HG02588 (cell line): ENCODE data around the gene GPR50.

ENCODE experiments used
- ATAC-seq: cut with Tn5 transposase; IDR thresholded peaks from one replicate; pipeline ENCODE4 v1.9.1; 2021; ENCODE audit warnings: mild to moderate bottlenecking, moderate library complexity; ENCODE audit not compliant: unreplicated experiment

GPR50 gene

DNA sequence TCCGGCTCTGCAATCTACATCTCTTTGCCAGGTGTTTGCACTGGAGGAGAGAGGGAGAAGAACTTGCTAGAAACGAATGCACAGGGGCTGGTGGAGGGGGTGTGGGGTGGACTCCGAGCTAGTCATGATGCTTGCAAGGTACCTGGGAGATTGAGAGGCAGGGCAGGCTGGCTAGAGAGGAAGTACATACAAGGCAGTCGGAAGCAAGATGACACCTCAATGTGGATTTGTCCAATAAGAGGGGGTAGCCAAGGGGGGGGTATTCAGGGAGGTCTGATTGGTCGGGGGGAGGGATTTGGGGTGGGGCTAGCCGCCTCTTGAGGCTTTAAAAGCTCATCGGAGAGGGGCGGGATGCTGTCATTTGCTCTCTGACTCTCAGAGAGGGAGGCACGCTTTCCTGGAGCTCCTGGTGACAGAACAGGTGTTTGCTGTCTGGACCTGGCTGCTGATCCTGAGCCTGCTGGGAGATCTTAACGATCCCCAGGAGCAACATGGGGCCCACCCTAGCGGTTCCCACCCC lies at the start of gene GPR50:
Gene GPR50 (plus strand): TSS at position 354 of the 520 bp plus-strand sequence. CDS start 138 bp downstream, at position 492.
- ATAC-seq, result no peak

DNA sequence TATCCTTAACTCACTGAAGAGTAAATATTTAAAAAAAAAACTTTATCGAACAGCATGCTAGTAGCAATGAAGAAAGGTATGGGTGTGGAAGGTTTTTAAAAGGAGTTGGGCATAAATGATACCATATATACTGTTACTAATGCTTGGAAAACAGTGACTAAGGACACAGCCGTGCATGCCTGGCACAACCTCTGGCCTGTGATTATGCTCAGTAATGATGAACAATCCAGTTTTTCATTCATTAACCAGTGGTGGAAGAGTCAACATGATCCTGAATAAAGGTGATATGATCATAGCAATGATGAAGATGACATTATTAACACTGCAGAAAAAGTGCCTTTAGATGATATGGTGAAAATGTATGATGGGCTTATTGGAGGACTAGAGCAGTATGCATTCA lies 43.9 kb upstream of the GPR50 start:
- ATAC-seq, result no peak

DNA sequence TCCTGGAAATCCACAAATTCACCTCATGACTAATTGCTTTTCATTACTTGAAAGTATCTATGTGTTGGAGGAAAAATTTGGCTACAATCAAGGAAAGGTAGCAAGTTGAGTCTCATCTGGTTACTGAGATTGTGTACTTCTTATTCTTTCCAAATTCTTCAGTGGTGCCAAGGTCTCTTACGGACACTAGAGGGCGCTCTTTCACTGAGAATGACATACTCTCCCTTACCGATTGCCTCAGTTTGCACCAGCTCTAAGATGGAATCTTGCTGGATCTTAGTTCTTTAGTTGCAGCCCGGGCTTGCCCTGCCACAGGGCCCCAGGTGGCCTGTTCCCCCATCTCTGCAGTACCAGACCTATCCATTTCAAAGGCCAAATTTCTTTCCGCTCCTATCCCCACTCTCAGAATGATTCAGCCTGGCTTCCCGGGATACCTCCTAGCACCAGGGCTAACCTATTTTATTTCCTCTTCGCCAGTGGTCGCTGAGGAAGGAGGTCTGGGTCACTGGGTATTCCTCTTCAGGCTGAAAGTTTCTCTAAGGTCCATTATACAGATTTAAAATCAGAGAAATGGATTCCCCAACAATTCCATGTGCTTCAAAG lies 24.6 kb upstream of the GPR50 start:
- ATAC-seq, result no peak

DNA sequence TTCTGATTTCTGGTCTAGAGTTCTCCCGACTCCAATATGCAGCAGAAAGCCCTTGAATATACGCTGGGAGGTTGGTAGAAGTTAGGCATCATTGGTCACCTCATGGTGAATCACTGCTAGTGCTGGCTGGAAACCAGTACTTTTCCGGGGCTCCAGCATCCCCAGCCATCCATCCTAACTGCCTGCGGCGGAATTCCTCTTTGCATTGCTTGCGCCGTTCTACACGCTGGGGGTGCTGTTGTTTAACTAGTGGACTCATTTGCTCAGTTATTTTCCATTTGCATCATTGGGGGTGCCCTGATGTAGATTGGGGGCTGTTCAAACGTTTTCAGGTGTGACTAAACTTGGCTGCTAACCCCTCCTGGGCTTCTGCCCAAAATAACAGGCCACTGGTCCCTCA lies 23.3 kb upstream of the GPR50 start:
- no peak for ATAC-seq

DNA sequence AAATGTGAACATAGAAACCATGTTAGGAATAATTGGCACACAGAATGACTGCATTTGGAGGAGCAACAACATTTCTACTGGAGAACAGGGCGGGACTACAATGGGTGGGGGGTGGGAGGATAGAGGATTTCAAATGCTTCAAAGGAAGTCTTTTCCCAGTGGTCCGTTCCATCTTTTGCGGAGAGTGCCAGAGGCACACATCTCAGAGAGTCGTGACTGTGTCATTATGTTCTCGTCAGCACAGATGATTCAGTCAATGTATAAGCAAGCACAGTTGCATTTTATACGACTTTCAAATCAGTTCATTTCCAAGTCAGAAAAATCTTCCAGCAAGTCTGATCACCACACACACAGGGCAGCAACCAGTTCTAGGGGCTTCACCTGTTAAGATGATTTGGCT lies 22.7 kb upstream of the GPR50 start:
- ATAC-seq, result no peak

DNA sequence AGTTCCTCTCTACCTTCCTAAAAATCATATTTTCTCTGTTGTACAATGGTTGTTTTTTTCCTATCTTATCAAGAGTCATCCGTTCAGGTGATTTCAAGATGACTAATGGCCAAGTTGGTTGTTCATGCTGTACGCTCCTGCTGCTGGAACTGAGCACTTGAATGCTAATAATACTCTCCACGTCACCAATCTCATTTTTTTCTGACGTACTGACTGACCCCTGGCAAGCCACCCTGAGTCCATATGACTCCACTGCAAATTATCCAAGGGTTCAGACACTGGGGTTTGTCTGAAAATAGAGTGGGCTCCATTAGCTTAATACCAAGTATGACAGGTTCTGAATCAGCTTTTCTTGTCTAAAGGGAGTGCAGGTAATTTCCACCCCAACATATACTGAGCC lies 21.1 kb upstream of the GPR50 start:
- no peak for ATAC-seq

DNA sequence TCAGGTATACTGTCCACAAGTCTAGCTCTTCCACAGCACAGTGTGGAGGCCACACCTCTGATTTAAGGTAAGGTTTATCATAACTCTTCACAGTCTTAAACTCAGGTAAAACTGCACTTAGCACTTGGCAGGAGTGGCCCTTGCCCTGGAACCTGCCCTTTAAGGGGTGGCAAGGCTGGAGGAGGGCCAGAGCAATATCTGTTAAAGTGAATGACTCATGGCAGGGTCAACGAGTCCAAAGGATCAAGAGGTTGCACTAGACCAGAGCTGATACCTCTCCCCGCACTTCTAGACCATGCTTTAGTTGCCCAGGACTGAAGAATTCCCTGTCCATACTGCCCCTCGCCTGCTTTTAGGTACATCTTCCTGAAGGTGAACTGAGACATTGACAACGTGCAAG lies 14.7 kb upstream of the GPR50 start:
- ATAC-seq, result no peak

DNA sequence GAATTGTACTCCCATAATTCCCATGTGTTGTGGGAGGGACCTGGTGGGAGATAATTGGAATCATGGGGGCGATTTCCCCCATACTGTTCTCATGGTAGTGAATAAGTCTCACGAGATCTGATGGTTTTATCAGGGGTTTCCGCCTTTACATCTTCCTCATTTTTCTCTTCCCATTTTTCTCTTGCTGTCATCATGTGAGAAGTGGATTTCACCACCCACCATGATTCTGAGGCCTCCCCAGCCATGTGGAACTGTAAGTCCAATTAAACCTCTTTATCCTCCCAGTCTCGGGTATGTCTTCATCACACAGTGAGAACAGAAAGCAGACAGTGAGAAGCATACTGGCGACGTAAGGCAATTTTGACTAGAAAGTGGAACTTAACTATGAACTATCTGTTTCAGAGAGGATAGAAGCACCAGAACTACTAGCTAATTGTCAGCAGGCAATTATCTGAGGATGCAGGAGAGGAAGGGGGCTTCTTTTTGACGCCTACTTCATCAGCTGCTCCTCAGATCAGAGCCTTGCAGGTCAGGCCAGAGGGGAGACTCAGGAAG lies 8.5 kb upstream of the GPR50 start:
- ATAC-seq, result no peak

DNA sequence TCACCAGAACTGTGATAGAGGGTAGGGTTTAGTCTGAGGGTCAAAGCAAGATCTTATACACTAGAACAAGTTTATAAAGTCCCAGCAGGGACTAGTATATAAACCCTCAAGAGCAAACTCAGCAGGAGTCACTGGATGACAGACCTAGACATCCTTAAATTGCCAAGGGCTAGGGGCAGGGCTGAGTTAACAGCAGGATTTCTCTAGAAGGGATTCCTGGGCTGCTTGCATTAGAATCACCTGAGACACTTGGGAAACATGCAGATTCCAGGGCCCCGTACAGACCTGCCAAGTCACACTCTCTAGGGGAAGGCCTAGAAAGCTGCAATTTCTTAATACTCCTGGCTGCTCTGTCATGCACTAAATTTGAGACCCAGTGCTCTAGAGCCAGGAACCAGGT lies 6.6 kb upstream of the GPR50 start:
- ATAC-seq, result no peak

DNA sequence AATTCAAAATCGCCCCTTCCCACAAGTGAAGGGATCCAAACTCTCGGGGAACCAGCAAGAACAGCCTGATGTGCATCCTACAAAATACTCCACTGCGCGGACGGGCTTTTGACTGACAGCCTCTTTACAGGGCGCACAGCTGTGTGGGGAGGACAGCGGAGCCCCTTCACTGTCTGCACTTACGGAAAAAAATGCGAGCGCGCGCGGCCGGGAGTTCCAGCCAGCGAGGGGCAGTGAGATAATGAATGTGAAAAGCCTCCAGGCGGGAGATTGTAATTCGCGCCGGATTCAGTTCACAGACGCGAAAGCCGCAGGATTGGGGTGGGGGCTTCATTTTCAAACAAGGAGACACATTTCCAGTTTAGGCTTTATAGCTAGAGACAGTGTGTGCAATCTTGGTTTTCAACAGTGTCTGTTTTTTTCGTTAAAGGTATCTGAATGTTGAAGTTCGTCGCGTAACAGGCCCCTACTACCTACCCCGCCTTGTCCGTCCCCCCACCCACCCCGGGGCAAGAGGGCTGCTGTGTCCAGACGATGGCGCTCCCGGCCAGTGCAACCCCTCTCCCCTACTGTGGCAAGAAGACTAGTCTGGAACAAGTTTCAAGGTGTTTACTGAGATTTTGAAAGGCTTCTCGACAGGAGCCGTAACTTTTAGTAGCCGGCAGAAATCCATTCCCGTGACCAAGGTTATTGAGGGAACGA lies 1.7 kb upstream of the GPR50 start:
- no peak for ATAC-seq

DNA sequence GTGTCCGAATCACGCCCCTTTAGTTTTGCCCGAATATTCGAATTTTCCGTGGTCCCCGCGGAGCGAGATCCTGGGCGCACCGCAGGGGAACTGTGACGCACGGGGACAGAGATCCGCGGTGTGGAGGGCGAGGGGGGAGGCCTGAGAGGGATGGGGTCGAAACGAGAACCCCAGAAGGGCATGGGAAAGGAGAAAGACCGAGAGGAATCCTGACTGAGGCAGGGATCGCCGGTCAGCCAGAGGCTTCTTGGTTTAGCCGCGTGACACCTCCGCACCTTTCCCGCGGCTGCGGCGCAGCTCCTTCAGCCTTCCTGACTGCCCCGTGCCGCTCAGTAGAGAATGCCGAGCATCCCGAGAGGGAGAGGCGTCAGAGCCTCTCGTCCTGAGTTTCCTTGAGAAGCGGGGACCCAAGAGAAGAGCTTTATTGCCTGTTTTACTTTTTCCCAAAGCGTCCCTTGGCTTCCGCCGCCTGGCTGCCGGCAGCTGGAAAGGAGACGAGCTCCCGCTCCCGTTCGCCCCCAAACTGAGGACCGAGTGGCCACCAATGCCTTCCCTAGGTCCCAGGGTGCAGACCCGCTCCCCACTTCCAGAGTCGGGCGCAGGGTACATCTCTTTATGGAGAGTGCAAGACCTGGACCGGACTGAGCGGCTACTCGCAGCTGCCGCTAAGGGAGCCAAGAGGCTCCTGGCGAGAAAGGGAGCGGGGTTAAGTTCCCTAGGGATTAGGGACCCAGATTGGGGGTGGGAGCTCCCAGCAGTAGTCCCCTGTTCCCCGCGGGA lies 911 bp upstream of the GPR50 start:
- no peak for ATAC-seq

DNA sequence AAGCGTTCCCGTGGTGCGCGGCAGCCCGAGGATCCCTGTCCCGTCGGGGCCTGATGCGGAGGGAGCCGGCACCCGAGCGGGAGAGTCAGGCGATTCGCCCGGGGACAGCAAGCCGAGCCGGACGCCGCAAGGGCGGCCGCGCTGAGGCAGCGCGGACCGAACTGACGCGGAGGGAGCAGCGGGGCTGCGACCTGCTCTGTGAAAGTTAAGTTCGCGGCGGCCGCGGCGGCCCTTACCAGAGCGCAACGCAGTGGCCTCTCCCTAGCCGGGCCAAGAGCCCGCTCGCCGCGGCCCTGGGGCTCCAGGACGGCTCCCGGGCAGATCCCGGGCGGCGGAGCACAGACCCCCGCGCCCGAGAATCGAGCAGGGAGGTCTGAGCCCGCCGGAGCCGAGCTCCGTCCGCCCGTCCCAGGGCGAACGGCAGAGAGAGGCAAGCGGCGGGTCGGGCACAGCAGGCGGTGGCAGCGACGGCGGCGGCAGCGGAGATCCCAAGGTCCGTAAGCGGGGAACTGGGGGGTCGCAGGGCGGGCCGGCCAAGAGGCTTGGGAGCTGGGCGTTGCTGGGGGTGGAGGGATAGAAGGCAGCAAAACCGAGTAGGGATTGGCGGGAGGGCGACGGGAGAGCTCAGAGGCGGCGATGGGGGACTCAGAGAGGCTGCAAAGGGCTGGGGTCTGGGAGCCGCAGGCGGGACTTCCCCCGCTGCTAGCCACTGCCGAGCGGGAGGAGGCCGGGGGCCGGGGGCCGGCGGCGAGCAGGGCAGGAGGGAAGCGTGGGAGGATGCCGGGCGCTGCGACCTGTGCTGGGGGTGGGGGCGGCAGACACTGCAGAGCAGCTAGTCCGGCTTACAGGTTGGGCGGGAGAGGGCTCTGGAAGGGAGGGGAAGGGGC lies 1.0 kb downstream of the GPR50 start:
- no peak for ATAC-seq

DNA sequence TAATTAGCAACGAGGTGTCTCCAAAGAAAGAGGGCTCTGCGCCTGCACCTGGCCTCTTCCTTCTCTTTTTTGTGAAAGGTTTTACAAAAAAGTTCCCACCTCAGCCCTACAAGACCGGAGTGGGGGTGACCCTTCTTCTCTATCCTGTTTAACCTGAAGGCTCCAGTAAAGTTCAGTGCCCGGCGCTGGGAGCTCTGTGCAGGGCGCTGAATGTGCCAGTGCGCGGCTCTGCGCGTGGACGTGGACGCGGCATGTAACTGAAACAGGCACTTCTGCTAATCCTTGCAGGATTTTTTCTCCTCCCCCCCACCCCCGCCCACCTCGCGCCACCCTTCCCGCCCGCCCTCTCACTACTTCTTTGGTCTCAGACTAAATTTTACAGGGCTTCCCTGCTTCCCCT lies 2.4 kb downstream of the GPR50 start:
- ATAC-seq, result no peak

DNA sequence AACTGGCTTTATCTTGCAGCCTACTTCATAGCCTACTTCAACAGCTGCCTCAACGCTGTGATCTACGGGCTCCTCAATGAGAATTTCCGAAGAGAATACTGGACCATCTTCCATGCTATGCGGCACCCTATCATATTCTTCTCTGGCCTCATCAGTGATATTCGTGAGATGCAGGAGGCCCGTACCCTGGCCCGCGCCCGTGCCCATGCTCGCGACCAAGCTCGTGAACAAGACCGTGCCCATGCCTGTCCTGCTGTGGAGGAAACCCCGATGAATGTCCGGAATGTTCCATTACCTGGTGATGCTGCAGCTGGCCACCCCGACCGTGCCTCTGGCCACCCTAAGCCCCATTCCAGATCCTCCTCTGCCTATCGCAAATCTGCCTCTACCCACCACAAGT lies 4.0 kb downstream of the GPR50 start:
- no peak for ATAC-seq

DNA sequence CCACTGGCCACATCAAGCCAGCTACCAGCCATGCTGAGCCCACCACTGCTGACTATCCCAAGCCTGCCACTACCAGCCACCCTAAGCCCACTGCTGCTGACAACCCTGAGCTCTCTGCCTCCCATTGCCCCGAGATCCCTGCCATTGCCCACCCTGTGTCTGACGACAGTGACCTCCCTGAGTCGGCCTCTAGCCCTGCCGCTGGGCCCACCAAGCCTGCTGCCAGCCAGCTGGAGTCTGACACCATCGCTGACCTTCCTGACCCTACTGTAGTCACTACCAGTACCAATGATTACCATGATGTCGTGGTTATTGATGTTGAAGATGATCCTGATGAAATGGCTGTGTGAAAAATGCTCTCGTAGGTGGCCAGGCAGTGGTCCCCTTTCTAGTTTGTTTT lies 4.7 kb downstream of the GPR50 start:
- ATAC-seq, result no peak

DNA sequence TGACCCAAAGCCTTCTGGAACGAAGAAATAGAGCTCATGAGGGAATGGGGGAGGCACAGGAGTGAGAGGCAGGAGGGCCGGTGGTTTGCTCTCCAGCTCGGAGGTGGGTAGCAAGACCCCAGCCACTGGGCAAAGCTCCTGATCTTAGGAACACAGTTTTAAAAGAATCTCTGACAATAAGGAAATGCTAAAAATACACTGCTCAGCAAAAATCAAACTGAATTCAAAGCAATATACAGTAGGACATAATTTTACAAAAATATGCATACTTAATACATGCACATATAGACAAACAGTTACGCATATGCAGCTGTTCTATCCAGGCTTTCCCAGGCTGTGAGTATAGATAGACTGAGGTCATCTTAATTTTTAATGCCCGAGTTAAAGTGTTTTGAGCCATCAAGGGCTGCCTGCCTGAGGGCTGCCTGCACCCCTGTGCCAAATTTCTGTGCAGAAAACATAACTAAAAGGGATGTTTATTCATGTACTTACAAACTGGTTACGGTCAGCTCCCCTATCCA lies 6.9 kb downstream of the GPR50 start:
- ATAC-seq, result no peak

DNA sequence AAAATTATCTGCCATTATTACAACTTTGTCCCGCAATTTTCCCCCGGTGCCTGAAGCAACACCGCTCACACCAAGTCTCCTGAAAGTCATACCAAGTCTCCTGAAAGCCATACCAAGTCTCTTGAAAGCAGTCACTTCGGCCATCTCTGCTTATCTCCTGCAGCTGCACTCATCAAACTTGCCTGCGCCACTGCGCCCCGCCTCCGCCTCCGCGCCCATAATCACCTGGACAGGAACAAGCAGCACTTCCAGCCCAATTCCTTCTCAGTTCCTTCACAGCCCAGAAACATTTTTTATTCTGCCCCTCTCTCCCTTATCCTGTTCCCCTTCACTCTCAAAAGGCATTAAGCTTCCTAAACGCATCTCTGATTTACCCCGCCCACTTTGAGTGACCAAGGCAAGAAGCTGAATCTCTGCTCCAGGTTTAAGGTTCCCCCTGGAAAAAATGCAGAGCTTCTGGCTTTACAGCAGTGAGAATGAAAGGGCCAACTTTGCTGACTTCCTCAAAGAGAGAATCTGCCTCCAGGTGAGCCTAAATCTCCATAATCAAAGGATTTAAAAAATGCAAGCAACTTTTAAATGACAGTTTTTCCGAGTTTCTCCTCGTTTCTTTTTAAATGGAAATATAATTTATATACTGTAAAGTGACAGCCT lies 7.7 kb downstream of the GPR50 start:
- no peak for ATAC-seq

DNA sequence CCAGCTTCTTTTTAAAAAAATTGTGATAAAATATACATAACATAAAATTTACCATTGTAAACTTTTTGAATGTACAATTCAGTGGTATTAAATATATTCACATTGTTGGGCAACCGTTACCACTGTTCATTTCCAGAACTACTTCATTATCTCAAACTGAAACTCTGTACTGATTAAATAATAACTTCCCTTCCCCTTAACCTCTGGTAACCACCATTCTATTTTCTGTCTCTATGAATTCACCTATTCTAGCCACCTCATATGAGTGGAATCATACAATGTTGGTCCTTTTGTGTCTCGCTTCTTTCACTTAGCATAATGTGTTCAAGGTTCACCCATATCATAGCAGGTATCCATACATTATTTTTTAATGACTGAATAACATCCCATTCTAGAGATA lies 8.3 kb downstream of the GPR50 start:
- ATAC-seq, result no peak

DNA sequence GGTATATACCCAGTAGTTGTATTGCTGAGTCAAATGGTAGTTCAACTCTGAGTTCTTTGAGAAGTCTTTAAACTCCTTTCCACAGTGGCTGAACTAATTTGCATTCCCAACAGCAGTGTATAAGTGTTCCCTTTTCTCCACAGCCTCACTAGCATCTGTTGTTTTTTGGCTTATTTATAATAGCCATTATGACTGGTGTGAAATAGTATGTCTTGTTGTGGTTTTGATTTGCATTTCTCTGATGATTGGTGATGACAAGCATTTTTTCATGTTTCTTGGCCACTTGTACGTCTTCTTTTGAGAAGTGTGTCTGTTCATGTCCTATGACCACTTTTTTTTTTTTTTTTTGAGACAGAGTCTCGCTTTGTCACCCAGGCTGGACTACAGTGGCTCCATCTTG lies 30.5 kb downstream of the GPR50 start:
- ATAC-seq, result no peak

DNA sequence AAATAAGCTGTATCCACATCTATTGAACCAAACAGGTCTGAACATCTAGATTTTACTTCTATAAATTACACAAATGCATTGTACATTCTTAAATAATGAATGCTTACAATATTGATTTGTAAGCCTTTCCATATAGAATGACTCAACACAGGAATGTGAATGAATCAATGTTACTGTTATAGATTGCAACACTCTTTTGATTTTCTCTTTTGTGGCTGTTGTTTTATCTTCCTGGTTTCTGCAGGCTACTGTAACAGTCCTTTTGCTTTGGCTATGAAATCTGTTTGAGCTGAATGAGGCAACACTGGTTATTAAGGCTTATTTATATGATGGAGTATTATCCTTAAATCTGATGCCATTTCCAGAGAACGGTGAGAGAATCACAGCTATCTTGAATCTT lies 49.5 kb downstream of the GPR50 start:
- no peak for ATAC-seq
